ENCODE data around the gene KIZ.

The KIZ gene

DNA sequence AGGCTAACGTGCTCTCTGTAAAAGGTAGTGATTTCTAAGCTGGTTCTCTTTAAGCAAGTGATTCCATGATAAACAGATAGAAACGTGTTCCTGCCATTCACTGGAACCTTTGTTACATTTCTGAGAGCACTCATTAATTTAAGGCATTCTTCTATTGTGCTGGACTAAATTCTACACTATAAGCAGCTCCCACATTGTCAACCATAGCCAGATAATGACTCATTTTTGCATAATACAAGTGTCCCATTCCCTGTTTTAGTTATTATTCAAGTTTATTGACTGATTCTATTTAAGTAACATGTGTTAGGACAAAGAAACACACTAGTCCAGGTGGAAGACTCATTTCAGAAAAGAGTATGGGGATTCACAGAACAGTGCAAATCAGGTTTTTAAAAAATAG is 163.8 kb downstream of the KIZ start:
- TF ChIP-seq SIN3A (IDR thresholded peaks at IDR 0.05; ENCODE audit: borderline replicate concordance, insufficient read depth, low read length) (no peak), POLR2AphosphoS5 (IDR thresholded peaks at IDR 0.05; ENCODE audit: low read depth, low read length) (no peak), TAF1 (IDR thresholded peaks at IDR 0.05; ENCODE audit: borderline replicate concordance, insufficient read depth, low read length) (no peak), FOXP2 (optimal IDR thresholded peaks at IDR 0.05; ENCODE audit: borderline replicate concordance, extremely low read depth, extremely low read length, insufficient read depth) (no peak)
- TF ChIP-seq, protein P1, sequence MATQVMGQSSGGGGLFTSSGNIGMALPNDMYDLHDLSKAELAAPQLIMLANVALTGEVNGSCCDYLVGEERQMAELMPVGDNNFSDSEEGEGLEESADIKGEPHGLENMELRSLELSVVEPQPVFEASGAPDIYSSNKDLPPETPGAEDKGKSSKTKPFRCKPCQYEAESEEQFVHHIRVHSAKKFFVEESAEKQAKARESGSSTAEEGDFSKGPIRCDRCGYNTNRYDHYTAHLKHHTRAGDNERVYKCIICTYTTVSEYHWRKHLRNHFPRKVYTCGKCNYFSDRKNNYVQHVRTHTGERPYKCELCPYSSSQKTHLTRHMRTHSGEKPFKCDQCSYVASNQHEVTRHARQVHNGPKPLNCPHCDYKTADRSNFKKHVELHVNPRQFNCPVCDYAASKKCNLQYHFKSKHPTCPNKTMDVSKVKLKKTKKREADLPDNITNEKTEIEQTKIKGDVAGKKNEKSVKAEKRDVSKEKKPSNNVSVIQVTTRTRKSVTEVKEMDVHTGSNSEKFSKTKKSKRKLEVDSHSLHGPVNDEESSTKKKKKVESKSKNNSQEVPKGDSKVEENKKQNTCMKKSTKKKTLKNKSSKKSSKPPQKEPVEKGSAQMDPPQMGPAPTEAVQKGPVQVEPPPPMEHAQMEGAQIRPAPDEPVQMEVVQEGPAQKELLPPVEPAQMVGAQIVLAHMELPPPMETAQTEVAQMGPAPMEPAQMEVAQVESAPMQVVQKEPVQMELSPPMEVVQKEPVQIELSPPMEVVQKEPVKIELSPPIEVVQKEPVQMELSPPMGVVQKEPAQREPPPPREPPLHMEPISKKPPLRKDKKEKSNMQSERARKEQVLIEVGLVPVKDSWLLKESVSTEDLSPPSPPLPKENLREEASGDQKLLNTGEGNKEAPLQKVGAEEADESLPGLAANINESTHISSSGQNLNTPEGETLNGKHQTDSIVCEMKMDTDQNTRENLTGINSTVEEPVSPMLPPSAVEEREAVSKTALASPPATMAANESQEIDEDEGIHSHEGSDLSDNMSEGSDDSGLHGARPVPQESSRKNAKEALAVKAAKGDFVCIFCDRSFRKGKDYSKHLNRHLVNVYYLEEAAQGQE (IDR thresholded peaks at IDR 0.05; ENCODE audit: insufficient read depth in 1 of 2, low read depth in 2 of 2, low read length in 2 of 2) = no peak

DNA sequence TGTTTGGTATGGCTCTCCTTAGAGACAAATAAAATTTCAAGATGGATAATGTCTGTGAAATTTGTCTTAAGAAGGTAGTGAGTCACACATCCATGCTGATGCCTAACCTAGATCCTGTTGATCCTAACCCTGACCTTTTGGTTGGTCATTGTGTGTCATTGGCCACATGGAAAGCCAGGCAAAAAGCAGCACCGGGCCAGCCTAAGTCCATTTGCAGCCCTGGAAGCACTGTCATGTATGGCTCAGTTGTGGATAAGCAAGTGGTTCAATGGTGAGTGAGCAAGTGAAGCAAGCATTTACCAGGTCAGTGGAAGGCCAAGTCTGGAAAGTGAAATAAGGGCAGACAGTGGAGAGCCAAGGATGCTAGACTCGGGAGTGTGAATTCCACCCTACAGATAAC is 165.1 kb downstream of the KIZ start:
- TF ChIP-seq TAF1 (IDR thresholded peaks at IDR 0.05; ENCODE audit: borderline replicate concordance, insufficient read depth, low read length) = no peak

DNA sequence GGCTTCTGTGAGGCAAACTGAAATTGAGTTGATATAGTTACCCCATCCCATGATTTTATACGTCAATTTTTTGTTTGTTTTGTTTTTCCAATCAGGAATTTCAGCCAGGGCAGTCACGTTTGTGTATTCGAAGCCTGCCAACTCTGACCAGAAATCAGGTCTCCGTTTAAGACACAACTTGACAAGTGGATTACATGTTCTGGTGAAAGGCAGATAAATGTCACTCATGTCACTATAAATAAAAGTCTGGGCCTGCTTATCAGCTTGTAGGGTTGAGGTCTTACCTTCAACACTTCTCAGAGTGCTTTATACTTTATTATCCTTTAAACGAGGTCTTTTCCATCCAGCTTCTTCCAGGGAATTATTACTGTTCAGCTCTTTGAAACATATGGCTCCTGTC is 168.9 kb downstream of the KIZ start:
- TF ChIP-seq SIN3A (IDR thresholded peaks at IDR 0.05; ENCODE audit: borderline replicate concordance, insufficient read depth, low read length) = no peak
- TF ChIP-seq, protein P1 (IDR thresholded peaks at IDR 0.05; ENCODE audit: insufficient read depth in 1 of 2, low read depth in 2 of 2, low read length in 2 of 2) = no peak

Data from PFSK-1 (cell line).